ENCODE measurements around the gene LRRC63.

LRRC63 gene

DNA sequence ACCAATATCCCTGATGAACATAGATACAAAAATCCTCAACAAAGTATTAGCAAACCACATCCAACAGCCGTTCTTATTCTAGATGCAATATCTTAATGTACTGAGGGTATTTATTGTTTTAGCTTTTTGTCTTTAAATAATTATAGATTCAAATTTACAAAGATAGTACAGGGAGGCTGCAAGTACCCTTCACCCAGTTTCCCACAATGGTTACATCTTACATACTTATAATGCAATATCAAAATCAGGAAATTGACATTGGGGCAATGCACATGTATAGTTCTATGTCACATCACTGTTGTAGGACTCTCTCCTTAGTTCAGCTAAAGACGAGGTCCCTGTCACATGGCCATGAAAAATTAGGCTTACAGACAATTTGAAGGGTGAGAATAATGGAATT, 99.5 kb downstream of the LRRC63 start:
- DNase-seq (ENCODE audit: low read depth): no peak

GRCh38 chr13:46313024-46313423, 101.3 kb downstream of the LRRC63 start:
- DNase-seq (ENCODE audit: low read depth): no peak

DNA sequence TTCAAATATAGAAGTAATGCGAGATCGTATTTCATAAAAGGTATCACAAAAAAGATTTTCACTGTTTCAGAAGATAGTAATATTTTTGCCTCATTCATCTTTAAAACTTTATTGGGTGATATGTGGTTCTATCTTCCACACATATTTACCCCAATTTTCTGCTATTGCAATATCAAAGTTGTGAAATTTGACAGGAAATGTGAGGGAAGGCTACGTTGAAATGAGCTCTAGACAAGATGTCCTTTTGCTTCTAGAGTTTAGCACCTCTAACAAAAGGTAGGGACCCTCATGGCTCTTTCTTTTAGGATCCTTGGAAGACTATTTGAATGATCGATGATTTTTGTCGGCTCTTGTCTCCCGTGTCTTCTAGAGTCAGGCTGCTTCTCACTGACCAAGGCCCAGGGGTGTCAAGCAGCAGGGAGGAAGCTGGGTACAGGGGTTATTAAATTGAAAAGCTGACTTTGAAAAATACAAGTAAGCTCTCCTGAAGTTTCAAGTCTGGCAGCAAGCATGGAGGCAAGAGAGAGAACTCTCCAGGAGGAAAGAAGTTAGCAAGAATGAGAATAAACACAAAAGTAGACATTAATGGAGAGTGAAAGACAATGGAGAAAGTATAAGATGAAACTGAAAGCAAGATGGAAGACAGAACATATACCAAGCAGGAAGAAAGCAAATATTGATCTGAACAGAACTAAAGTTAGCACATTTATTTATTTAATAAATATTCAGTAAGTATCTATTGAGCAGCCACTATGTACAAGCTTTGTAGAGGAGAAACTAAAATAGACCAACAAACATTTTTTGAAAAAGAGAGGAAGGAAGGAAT, 101.9 kb downstream of the LRRC63 start:
- DNase-seq (ENCODE audit: low read depth): no peak

- DNase-seq (ENCODE audit: low read depth): no peak
These were observed 102.9 kb downstream of the LRRC63 start for GRCh38 chr13:46314587-46314986.

DNA sequence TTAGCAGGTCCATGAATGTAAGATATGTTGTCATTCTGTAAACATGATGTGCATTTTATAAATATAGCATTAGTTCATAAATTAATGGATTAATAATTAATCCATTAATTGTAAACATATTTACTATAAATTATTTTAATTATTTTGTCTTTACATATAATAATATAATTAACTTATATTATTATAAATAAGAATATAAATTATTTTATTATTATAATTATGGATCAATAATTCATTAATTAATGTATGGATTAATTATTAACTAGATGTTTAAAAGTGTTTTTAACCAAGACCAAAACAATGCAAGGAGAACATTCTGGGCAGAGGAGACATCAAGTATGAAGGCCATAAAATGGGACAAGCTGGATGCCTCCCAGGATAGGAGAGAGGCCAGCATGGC, 103.3 kb downstream of the LRRC63 start:
- DNase-seq (ENCODE audit: low read depth): no peak

GRCh38 chr13:46315491-46316075, 103.9 kb downstream of the LRRC63 start:
- no peak for DNase-seq (ENCODE audit: low read depth)

DNA sequence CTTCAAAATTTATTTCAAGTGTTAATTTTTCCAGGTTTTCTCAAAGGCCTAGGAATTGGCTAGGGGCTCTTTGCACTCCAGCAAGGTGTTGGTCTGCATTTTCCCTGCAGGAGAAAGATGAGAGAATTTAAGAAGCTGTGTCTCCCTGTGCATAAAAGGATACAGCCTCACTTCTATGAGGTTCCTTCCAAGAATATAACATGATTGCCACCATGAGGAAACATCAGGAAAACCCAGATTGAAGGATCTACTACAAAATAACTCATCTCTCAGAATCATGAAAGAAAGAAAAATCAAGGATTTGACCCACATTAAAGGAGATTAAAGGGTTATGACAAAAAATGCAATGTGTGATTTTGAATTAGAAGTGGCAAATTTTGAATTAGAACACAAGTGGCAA, 105.4 kb downstream of the LRRC63 start:
- no peak for DNase-seq (ENCODE audit: low read depth)

DNA sequence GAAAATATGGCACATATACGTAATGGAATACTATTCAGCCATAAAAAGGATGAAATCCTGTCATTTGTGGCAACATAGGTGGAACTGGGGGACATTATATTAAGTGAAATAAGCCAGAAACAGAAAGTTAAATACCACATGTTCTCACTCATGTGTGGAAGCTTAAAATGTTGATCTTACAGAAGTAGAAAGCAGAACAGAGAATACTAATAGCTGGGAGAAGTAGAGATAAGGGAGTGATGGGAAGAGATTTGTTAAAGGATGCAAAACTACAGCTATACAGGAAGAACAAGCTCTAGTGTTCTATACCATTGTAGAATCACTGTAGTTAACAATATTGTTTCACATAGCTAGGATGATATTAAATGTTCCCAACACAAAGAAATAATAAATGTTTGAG, 107.3 kb downstream of the LRRC63 start:
- DNase-seq (ENCODE audit: low read depth): no peak

- no peak for DNase-seq (ENCODE audit: low read depth)
These were observed 108.7 kb downstream of the LRRC63 start for GRCh38 chr13:46320406-46320805.

GRCh38 chr13:46320821-46321220, 109.1 kb downstream of the LRRC63 start:
- no peak for DNase-seq (ENCODE audit: low read depth)

DNA sequence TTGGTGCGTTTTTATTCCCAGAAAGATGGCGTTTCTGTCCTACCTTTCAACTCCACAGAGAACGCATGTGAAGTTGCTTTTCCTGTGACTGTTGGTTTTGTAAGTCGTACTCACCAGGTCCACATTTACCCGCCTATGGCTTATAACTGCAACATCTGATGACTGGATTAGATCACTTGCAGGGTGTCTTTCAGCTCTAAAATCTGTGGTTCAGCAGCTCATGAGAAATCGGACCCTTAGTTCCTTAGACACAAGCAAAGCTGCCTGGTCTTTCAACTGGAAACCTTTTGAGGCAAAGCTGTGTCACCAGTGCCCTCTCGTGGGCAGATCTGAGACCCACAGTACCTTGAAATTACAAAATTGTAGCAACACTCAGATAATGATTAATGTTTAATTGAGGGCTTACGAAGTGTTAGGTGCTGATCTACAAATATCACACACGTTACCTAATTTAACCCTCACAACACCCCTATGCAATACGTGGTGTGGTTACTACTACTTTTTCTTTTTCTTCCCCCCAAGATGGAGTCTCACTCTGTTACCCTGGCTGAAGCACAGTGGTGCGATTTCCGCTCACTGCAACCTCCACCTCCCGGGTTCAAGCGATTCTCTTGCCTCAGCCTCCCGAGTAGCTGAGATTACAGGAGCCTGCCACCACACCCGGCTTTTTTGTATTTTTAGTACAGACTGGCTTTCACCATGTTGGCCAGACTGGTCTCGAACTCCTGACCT, 109.9 kb downstream of the LRRC63 start:
- no peak for DNase-seq (ENCODE audit: low read depth)

DNA sequence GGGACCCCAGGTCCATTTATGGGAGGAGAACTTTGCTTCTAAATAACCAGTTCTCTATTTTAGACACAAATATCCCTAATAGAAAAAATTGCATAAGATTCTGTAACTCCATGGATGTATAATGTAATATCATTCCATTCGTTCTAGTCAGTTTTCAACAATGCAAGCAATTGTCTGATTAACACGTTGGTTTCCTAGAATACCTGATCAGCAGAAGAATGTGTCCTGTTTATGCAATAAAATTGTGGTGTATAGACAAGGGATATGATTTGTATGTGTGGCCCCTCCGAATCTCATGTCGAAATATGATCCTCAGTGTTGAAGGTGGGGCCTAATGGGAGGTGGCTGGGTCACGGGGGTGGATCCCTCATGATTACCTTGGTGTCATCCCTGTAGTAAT, 113.2 kb downstream of the LRRC63 start:
- no peak for DNase-seq (ENCODE audit: low read depth)

Measured in HS-27A (cell line).